ENCODE data around the gene EFNA5.

Gene EFNA5

DNA sequence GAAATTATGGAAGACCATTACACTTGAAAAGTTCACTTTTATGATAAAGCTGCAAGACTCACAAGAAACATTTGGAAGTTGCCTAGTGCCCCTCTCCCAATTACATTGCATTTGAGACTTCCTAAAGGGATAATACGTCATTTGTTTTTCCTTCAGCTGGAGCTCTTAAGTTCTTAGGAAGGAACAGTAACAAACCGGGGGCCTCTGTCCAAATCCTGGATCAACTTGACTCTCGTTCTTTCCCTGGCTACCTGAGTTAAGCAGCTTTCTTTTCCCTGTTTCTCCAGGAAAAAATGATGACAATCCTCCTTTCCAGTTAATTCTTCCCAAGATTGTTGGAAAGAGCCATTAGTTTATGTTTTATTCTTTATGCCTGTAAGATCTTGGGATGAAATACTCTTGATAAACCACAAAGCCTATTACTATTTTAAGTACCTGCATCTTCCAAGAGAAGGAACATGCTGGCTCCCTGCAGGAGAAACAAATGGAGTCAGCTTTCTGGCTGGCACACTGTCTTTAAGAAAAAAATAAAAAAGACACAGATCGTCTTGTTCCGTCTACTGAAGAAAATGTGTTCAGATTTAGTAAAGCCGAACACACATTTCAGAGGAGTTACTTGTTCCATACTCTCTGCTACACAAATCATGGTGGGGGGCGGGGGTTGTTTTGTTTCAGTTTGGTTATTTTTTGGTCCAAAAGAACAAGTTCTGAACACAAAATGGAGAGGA, 297.9 kb downstream of the EFNA5 start:
- H3K4me2 ChIP-seq (ENCODE audit: insufficient read depth, low read length) = no peak overlapping the region
- H3K36me3 ChIP-seq (ENCODE audit: insufficient read depth, low read length) = no peaks in the 10 kb centered on the region
- no peaks in the 10 kb centered on the region for H3K79me2 ChIP-seq (ENCODE audit: insufficient read depth, low read length)
- H3K9me3 ChIP-seq (ENCODE audit: insufficient read depth, low read length, severe bottlenecking) = no peaks in the 10 kb centered on the region
- DNase-seq (no peak), ATAC-seq (ENCODE audit: insufficient read depth, low read depth) (no peak)
- H3K27ac ChIP-seq (ENCODE audit: low read length) = no peak overlapping the region
- no peaks in the 10 kb centered on the region for H3K4me1 ChIP-seq (ENCODE audit: insufficient read depth, low read length)
- H3K4me3 ChIP-seq (ENCODE audit: low read depth in 1 of 2, low read length in 2 of 2) = no peak overlapping the region
- no peaks in the 10 kb centered on the region for H3K27me3 ChIP-seq (ENCODE audit: insufficient read depth, low read length, poor library complexity)
- no peak overlapping the region for H2AFZ ChIP-seq (ENCODE audit: low read depth, low read length)
- no peaks in the 10 kb centered on the region for H4K20me1 ChIP-seq (ENCODE audit: insufficient read depth, low read length)
- H3K9ac ChIP-seq (ENCODE audit: low read depth, low read length) = no peak overlapping the region
- no peak for TF ChIP-seq EZH2 (IDR thresholded peaks at IDR 0.05; ENCODE audit: borderline replicate concordance, low read depth, low read length, severe bottlenecking)
- TF ChIP-seq, protein P1, sequence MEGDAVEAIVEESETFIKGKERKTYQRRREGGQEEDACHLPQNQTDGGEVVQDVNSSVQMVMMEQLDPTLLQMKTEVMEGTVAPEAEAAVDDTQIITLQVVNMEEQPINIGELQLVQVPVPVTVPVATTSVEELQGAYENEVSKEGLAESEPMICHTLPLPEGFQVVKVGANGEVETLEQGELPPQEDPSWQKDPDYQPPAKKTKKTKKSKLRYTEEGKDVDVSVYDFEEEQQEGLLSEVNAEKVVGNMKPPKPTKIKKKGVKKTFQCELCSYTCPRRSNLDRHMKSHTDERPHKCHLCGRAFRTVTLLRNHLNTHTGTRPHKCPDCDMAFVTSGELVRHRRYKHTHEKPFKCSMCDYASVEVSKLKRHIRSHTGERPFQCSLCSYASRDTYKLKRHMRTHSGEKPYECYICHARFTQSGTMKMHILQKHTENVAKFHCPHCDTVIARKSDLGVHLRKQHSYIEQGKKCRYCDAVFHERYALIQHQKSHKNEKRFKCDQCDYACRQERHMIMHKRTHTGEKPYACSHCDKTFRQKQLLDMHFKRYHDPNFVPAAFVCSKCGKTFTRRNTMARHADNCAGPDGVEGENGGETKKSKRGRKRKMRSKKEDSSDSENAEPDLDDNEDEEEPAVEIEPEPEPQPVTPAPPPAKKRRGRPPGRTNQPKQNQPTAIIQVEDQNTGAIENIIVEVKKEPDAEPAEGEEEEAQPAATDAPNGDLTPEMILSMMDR (IDR thresholded peaks at IDR 0.05; ENCODE audit: borderline replicate concordance, extremely low read depth, low read length, poor library complexity, severe bottlenecking) = no peak

DNA sequence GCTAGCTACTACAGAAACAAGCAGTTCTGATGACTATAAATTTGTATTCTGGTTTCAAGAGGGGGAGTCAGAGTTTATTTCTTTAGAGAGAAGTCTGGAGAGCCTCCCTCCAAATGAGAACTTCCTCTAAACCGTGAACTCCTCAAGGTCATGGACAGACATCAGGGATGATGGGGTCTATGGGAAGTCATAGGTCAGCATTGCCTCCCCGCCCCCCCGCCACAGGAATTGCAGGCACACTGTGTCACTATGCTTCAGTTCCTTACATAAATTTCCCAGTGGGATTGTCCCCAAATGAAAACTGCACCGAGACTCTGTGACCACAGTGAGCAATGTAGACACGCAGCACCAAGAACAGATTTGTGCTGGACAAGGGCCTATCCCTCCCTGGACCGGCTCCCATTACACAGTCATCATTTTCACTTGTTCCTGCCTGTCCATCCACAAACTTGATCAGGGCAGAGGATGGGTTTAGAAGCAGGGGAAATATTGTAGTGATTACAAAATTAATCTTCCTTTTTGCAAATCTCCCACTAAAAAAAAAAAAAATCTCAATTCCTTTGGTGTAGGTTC, 300.3 kb downstream of the EFNA5 start:
- ATAC-seq (ENCODE audit: insufficient read depth, low read depth) = no peak
- H4K20me1 ChIP-seq (ENCODE audit: insufficient read depth, low read length) = no peaks in the 10 kb centered on the region
- no peak overlapping the region for H3K4me3 ChIP-seq (ENCODE audit: low read depth in 1 of 2, low read length in 2 of 2)
- H3K36me3 ChIP-seq (ENCODE audit: insufficient read depth, low read length) = no peaks in the 10 kb centered on the region
- no peak for DNase-seq
- no peaks in the 10 kb centered on the region for H3K79me2 ChIP-seq (ENCODE audit: insufficient read depth, low read length)
- no peak overlapping the region for H3K27ac ChIP-seq (ENCODE audit: low read length)
- no peak overlapping the region for H3K4me2 ChIP-seq (ENCODE audit: insufficient read depth, low read length)
- H2AFZ ChIP-seq (ENCODE audit: low read depth, low read length) = no peak overlapping the region
- no peaks in the 10 kb centered on the region for H3K4me1 ChIP-seq (ENCODE audit: insufficient read depth, low read length)
- TF ChIP-seq, protein P1 (IDR thresholded peaks at IDR 0.05; ENCODE audit: borderline replicate concordance, extremely low read depth, low read length, poor library complexity, severe bottlenecking) = no peak
- TF ChIP-seq EZH2 (IDR thresholded peaks at IDR 0.05; ENCODE audit: borderline replicate concordance, low read depth, low read length, severe bottlenecking) = no peak
- H3K27me3 ChIP-seq (ENCODE audit: insufficient read depth, low read length, poor library complexity) = no peaks in the 10 kb centered on the region
- no peaks in the 10 kb centered on the region for H3K9me3 ChIP-seq (ENCODE audit: insufficient read depth, low read length, severe bottlenecking)
- H3K9ac ChIP-seq (ENCODE audit: low read depth, low read length) = no peak overlapping the region

DNA sequence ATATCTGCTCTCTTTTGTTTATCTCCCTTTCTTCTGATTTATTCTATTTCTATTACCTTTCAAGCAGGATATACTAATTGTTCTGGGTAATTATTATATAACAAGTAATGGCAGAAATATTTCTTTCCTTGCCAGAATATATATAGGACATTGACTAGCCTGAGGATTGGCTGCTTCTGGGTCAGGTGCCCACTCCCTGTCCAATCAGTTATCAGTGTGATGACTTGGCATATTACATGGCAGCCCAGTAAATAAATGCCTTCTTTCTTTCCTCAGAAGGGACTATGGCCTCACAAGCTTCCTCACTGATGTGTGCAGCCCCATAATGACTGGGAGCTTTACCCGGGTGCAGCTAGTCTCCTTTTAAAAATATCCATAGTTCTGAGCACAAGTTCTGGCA, 301.1 kb downstream of the EFNA5 start:
- no peaks in the 10 kb centered on the region for H4K20me1 ChIP-seq (ENCODE audit: insufficient read depth, low read length)
- H3K4me2 ChIP-seq (ENCODE audit: insufficient read depth, low read length) = no peak overlapping the region
- ATAC-seq (ENCODE audit: insufficient read depth, low read depth) = no peak
- H3K27ac ChIP-seq (ENCODE audit: low read length) = no peak overlapping the region
- no peak overlapping the region for H3K4me3 ChIP-seq (ENCODE audit: low read depth in 1 of 2, low read length in 2 of 2)
- no peak for DNase-seq
- no peak overlapping the region for H2AFZ ChIP-seq (ENCODE audit: low read depth, low read length)
- H3K9ac ChIP-seq (ENCODE audit: low read depth, low read length) = no peak overlapping the region
- no peaks in the 10 kb centered on the region for H3K4me1 ChIP-seq (ENCODE audit: insufficient read depth, low read length)
- H3K79me2 ChIP-seq (ENCODE audit: insufficient read depth, low read length) = no peaks in the 10 kb centered on the region
- H3K27me3 ChIP-seq (ENCODE audit: insufficient read depth, low read length, poor library complexity) = no peaks in the 10 kb centered on the region
- no peaks in the 10 kb centered on the region for H3K36me3 ChIP-seq (ENCODE audit: insufficient read depth, low read length)
- no peak for TF ChIP-seq EZH2 (IDR thresholded peaks at IDR 0.05; ENCODE audit: borderline replicate concordance, low read depth, low read length, severe bottlenecking)
- TF ChIP-seq, protein P1 (IDR thresholded peaks at IDR 0.05; ENCODE audit: borderline replicate concordance, extremely low read depth, low read length, poor library complexity, severe bottlenecking) = no peak
- no peaks in the 10 kb centered on the region for H3K9me3 ChIP-seq (ENCODE audit: insufficient read depth, low read length, severe bottlenecking)

All from DND-41 (cell line).